GM04503 (cell line): ENCODE data around the gene IL36RN.

ENCODE experiments used
- DNase-seq: peaks from one replicate; pipeline ENCODE4 v3.0.0-alpha.2; 2012; ENCODE audit warnings: low read depth

IL36RN gene

DNA sequence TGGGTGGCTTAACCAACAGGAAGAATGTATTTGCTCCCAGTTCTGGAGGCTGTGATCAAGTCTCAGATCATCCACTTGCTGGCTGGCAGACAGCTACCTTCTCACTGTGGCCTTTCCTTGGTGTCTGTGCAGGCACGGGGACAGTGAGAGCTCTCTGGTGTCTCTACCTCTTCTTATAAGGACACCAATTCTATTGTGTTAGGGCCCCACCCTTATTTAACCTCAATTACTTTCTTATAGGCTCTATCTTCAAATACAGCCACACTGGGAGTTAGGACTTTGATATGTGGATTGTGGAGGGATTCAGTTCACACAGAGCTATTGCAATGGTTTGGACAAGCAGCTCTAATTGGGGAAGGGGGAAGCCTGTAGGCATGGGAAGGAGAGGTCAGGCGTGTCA lies 43.1 kb downstream of the IL36RN start:
- DNase-seq = no peak

DNA sequence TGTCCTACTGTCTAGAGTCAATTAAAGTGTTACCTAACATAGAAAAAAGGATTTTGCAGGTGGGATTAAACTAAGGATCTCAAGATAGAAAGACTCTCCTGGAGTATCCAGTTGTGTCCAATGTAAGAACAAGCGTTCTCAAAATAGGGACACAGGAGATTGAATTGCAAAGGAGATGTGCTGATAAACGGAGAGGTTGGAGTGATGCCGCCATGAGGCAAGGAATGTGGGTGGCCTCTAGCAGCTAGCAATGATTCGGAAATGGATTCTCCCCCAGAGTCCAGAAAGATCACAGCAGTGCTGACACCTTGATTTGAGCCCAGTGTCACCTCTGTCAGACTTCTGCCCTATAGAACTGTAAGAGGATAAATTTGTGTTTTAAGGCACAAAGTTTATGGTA lies 44.3 kb downstream of the IL36RN start:
- no peak for DNase-seq

- no peak for DNase-seq
These were observed 45.1 kb downstream of the IL36RN start for GRCh38 chr2:113104054-113104611.

- DNase-seq = no peak
These were observed 46.2 kb downstream of the IL36RN start for GRCh38 chr2:113105047-113105785.

DNA sequence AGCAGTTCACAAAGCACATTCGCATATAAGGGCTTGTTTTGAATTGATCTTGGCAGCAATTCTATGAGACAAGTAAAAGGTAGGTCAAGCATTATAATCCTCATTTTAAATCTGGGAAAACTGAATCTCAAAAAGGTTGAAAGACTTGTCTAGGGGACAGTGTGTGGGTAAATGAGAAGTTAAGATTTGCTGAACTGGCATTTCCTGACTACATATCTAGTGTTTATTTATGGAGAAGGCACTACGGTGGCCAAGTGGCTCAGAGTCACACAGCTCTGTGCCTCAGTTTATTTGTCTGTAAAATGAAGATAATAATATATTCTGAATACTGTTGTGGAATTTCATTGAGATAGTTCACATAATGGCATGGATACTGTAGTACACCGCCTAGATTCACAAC lies 52.1 kb downstream of the IL36RN start:
- no peak for DNase-seq

GRCh38 chr2:113111823-113112287 lies 52.9 kb downstream of the IL36RN start:
- no peak for DNase-seq

DNA sequence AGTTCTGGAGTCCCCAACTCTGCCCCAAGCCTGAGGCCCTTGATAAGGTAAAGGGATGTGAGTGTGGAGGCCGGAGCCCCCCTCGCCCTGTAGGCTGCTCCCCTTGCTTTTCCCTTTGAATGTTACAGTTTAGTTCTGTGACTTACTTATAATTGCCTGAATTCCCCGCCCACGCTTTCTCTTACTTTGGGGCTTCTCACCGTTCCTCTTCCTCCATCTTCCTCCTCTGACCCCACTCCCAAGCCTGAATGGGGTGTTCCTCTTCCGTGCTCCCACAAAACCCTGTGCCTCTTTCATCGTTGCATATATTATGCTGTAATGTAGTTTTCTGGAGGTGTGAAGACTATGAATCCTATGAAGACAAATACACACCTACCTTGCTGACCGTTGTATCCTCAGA lies 53.4 kb downstream of the IL36RN start:
- no peak for DNase-seq

- DNase-seq = no peak
These were observed 53.9 kb downstream of the IL36RN start for GRCh38 chr2:113112871-113113270.

DNA sequence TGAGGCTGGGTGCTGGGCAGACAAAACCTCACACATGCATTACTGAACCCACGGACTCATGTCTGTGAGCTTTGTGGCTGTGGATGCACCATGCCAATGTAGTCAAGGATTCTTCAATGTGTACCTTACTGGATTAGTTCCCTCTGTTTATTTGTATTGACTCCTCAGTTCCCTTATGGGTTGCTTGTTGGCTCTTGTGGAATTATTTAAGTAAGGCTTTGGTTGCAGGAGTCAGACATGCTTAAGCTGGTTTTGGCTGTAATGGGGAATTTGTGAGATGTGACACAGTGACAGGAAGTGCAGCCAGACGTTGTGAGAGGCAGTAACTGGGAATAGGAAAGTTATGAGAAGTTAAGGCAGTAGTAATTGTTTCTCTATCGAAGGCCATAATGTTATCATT lies 54.8 kb downstream of the IL36RN start:
- DNase-seq = no peak
